Measurements from ENCODE around the gene HECTD2.
"Not testable (repeated sequence)": the region's sequence is repeated elsewhere in the genome, so short reads cannot be mapped to it uniquely, and the experiment has no call there.

The HECTD2 gene, protein sequence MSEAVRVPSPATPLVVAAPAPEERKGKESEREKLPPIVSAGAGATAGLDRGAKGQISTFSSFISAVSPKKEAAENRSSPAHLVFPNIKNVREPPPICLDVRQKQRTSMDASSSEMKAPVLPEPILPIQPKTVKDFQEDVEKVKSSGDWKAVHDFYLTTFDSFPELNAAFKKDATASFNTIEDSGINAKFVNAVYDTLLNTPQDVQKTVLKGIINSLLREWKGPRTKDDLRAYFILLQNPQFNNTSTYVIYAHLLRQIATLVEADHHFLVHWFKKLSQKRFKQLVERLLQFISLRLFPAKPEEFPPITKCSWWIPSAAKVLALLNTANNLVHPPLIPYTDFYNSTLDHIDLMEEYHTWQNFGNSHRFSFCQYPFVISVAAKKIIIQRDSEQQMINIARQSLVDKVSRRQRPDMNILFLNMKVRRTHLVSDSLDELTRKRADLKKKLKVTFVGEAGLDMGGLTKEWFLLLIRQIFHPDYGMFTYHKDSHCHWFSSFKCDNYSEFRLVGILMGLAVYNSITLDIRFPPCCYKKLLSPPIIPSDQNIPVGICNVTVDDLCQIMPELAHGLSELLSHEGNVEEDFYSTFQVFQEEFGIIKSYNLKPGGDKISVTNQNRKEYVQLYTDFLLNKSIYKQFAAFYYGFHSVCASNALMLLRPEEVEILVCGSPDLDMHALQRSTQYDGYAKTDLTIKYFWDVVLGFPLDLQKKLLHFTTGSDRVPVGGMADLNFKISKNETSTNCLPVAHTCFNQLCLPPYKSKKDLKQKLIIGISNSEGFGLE

DNA sequence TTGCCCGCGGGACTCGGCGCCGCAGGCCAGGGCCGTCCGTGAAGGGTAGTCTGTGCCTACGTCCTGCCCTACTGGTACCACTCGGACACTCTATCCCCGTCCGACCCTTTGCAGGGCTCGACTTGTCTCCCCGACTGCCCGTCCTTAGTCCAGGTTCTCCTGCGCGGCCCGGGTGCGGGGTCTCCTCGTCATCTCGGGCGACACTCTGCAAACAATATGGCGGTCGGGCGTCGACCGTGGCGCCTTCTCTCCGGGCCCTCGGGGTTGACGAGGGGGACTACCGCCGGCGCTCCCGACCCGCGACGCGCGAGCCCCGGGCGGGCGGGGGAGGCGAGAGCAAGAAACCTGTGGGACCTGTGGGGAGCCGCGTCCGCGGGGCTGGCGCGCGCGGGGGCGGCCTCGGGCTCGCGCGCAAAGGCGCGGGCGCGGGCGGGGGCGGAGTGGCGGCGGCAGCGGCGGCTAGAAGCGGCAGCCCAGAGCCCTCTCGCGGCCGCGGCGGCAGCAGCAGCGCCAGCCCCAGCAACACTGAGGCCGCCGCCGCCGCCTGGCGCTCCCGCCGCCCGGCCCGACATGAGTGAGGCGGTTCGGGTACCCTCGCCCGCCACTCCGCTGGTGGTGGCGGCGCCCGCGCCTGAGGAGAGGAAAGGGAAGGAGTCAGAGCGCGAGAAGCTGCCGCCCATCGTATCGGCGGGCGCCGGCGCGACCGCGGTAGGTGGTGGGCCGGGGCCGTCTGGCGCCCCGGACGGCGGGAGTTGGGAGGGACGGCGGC is at the start of gene HECTD2:
Gene HECTD2, plus strand, starts transcription at position 476 of the 769 bp plus-strand sequence. Its CDS starts 95 bp downstream, at position 571.
- peak; percentile 62 for DNase-seq (ENCODE audit: low read depth)

DNA sequence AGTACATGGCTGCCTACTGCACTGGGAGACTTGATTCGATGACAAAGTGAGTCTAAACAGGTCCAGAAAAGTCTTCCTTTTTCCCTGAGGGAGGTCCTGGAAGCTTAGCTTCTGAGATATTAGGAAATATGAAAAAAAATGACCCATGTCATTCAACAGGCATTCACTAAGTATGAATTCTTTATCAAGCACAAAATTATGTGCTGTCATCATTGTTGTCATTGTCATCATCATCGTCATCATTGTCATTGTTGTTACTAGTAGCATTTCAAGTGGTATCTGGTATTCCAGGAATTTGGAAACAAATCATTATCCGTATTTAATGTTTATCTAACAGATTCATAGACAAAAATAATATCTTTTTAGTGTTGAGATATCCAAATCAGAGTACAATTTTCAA is 49.7 kb upstream of the HECTD2 start:
- DNase-seq (ENCODE audit: low read depth) = no peak

DNA sequence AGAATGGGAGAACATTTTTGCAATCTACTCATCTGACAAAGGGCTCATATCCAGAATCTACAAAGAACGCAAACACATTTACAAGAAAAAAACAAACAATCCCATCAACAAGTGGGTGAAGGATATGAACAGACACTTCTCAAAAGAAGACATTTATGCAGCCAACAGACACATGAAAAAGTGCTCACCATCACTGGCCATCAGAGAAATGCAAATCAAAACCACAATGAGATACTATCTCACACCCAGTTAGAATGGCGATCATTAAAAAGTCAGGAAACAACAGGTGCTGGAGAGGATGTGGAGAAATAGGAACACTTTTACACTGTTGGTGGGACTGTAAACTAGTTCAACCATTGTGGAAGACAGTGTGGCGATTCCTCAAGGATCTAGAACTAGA is 44.6 kb upstream of the HECTD2 start:
- DNase-seq (ENCODE audit: low read depth) = not testable (repeated sequence)

DNA sequence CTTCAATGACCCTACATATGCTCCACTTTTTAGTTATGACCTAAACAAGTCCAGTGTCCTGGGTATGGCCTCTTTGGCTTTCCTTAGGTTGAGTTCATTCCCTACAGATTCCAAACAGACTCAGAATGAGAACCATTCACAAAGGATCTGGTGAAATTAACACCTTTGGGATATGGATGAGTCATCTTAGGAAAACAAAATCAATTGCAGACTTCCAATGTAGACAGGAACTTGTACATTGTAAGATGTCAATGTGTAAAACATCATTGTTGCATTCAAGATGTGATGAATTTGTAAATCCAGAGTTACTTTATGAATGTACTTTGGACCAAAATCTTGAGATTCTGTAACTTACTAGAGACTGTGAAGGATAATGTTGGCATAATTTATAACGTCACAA is 43.4 kb upstream of the HECTD2 start:
- no peak for DNase-seq (ENCODE audit: low read depth)

DNA sequence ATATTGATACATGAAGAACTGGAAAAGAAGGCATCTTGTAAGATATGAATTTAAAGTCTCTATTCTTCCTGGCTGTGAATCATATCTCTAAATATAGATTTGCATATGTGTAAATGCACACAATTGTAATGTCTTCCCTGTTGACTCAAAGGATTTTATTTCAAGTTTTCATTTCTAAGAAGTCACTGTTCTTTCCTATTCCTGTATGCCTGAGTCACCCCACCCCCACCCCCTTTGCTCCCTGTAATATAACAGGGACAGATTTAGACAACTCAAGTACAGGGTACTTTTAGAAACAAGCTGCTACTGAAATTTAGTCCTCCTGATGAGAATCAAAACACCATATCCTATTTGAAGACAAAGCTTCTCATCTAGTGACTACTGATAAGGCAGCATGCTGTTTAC is 43.0 kb upstream of the HECTD2 start:
- no peak for DNase-seq (ENCODE audit: low read depth)

DNA sequence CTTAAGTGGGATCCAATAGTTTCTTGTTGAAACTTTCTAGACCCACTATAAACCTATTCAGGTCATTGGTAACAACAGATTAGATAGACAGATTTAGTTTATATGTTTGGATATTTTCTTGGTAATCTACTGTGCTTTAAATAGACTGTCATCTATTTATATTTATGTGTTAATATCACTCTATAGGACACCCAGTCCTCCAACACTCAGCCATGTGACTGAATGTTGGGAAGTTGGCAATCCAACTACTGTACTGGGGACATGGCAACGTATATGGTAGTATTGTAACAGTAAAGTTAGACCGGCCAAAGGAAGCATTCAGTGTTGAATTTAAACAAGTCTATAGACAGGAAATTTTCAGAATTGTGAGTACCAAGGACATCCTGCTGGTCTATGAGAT is 42.6 kb upstream of the HECTD2 start:
- no peak for DNase-seq (ENCODE audit: low read depth)

DNA sequence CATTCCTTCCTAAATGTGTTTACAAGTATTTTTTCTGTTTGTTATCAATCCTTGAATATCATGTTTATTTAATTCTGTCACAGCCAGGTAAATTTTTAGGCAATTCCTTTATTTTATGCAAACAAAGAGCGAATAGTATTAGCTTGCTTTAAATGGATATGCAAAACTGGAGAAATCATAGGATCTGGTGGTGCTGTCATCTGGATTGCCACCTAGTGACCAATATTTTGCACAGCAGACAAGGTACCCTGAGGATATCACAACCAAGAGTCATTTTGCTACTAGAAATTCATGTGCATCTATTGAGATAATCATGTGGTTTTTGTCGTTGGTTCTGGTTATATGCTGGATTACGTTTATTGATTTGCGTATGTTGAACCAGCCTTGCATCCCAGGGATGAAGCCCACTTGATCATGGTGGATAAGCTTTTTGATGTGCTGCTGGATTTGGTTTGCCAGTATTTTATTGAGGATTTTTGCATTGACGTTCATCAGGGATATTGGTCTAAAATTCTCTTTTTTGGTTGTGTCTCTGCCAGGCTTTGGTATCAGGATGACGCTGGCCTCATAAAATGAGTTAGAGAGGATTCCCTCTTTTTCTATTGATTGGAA is 40.1 kb upstream of the HECTD2 start:
- not testable (repeated sequence) for DNase-seq (ENCODE audit: low read depth)

DNA sequence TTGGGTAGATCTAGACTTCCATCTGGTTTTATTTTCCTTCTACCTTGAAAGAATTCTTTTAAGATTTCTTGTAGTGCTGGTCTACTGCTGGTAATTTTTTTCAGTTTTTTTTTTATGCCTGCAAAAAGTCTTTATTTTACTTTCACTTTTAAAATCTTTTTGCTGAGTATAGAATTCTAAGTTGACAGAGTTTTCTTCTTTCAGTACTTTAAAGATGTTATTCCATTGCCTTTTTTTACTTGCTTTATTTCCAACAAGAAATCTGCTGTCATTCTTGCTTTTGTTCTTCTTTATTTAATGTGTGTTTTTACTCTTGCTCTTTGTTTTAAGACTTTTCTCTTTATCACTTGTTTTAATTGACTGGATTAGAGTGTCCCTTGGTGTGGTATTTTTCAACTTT is 36.1 kb upstream of the HECTD2 start:
- no peak for DNase-seq (ENCODE audit: low read depth)

DNA sequence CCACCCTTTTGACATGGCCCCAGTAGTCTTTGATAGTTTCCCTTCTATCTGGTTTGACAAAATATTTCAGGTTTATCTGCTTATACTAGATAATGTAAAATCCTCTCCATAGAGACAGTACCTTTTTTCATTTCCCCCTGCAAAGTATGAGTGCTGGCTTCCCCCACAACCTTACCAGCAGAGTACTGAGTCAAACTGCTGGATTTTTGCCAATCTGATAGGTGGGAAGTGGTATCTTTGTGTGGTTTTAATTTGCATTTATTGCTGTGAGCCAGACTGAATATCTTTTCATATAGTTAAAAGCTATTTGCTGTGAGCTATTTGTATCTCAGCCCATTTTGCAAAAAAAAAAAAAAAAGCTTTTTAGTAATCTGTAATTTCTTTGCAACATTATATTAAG is 32.1 kb upstream of the HECTD2 start:
- no peak for DNase-seq (ENCODE audit: low read depth)

DNA sequence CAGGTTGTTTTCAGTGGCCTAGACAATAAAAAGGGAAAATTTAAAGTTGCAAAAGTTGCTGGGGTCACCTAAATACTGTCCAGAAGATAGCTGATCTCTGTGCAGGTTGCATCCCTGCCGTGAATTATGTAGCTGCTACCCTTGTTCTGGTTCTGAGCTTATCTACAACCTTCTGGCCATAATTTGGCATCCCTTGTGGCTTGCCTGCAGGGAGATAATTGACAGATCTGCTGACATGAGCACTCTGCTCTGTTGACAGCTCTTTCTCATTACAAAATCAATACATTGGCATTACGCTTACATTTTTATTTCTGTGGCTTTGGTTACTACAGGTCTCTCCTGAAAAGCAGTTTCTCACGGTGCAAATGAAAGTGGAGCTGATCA is 29.3 kb upstream of the HECTD2 start:
- no peak for DNase-seq (ENCODE audit: low read depth)

DNA sequence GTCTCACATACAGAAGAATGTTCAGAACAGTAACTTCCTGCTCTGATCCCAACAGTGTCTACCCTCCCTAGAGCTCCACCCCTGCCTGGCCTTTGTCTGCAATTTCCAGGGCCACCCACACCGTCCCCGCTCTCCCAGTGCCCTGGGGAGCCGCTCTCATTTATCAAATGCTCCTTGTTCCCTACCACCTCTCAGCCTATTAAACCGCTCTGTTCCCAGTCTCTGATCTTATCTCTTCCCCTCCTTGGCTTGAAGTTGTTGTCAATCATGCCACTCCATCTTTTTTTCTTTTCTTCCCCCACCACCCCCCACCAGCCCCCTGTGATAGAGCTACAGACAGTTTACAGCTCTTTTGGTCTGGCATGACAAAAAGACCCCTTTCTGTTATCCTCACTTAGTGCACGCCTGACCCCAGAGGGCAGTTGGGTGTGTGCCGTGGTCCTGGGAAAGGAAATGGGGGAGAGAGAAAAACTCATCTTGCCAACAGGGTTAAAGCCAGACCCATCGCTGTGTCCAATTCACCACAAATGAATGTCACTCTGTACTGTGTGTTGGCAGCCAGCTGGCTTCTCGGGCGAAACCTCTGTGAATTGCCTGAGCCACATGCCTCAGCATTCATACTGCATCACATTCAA is 28.8 kb upstream of the HECTD2 start:
- no peak for DNase-seq (ENCODE audit: low read depth)

DNA sequence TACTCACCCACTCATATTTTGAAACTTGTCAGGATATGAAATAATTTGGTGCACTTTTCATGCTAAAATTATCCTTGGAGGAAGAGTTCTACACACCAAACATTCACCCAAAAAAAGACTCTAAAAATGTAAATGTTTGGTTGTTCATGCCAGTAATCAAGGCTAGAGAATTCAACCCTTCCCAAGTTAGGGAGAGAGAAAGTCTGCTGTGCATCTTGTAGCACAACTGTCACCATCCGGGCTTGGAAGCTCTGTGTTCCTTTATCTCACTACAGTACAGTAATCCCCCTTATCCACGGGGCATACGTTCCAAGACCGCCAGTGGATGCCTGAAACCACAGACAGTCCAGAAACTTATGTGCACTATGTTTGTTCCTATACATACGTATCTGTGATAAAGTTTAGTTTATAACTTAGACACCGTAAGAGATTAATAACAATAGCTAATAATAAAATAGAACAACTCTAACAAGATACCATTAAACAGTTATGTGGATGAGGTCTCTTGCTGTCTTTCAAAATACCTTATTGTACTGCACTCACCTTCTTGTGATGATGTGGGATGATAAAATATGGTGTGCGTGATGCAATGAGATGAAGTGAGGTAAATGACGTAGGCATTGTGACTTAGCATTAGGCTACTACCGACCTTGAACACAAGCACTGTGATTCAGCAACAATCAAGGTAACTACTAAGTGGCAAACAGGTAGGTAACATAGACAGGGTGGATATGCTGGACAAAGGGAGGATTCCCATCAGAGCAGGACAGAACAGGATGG is 24.6 kb upstream of the HECTD2 start:
- DNase-seq (ENCODE audit: low read depth) = no peak

DNA sequence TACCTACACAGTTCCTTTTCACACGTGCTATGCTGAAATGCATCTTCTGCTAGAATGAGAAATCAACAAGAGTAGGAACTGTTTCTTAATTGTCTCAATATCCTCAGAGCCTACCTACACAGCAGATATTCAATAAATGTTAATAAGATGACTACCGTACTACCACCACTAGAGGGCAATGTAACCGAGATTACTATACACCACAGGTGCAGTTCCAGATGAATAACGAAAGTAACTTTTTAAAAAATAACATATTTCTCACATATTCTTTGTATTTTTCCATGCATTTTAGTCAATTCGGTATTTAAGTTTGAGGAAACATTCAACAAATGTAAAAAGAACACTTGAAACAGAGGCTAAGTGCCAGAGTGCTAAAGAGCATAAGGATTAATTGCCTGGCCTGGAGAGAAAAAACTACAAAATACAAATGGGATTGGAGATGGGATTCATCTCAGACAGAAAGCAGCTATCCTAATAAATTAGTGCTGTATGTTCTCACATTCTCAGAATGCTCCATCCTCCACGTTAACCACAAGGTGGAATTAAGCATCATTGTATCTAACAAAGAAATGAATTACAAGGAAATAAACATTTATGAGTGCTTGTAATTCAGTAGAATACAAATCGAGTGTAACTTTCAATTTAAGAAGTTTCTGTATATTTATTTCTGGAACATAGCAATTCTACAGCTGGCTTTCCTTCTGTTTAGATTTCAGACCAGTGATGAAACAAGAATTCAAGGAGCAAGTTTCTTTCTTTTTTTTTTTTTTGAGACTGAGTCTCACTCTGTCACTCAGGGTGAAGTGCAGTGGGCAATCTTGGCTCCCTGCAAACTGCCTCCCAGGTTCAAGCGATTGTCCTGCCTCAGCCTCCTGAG is 20.3 kb upstream of the HECTD2 start:
- DNase-seq (ENCODE audit: low read depth) = no peak

DNA sequence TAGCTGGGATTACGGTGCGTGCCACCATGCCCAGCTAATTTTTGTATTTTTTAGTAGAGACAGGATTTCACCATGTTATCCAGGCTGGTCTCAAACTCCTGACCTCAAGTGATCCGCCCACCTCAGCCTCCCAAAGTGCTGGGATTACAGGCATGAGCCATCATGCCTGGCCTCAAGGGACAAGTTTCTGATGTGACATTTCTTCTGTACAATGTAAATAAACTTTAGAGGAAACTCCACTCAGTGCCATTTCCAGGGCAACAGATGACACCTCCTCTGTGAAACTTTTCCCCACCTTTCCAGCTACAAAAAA is 19.7 kb upstream of the HECTD2 start:
- not testable (repeated sequence) for DNase-seq (ENCODE audit: low read depth)

DNA sequence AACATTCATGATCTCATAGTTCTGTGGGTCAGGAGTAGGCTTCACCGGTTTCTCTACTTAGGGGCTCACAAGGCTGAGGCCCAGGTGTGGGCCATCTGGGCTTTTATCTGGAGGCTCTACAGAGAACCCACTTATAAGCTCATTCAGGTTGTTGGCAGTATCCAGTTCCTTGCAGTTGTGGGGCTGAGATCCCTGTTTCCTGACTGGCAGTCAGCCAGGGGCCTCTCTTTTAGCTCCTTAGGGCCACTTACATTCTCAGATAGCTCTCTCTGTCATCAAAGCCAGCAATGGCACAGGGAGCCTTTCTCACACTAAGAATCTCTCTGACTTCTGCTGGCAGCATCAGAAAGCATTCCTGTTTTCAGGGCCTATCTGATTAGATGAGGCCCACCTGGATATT is 18.2 kb upstream of the HECTD2 start:
- DNase-seq (ENCODE audit: low read depth) = no peak

DNA sequence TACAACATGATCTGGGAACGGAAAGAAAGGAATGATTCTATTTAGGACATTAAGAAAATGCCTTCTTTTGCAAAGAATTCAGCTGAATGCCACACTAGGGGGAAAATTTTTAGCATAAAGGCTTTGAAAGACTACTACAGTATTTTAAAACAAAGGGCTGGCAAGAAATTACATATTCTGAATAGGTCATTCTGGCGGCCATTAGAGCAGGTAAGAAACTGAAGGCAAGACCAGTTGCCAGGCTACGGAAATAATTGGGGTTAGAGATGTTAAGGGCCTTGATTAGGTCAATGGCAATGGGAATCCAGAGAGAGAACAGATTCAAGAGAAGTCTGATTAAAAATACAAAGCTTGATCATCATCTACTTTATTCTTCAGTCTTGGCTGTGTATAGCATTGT is 3.8 kb upstream of the HECTD2 start:
- no peak for DNase-seq (ENCODE audit: low read depth)

DNA sequence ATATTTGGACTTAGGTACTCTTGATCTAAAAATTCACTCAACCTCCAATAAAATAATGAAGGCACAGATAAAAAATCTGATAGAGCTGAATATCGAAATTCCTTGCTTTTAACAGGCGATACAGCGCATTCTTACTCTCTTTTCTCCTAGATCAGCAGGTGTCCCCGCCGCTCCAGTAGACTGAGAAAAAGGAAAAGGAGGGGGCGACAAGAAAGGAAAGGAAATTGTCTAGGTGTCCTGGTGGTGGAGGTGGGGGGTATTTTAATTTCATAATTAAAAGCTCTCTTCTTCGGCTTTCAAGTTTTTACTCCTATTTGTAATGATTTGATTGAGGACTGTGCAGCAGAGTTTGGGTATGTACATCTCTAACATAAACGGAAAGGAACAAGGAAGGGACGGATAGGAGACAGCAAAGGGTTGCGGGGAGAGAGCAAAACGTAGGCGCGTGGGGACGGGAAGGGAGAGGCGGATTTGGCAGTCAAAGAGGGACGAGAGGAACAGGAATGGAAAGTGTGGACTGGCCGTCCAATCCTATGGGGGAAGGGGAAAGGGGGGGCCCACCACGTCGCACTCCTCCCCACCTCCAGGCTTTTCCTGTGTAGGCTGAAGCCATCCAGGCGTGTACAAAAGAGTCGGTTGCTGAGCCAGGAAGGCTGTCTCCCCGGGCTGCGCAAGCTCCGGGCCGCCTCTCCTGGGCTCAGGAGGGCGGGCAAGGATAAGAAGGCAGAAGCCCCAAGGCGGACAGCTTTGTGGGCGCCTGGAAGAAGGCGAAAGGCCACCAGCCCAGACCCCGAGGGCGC is 875 bp upstream of the HECTD2 start:
- DNase-seq (ENCODE audit: low read depth) = peak; percentile 2

DNA sequence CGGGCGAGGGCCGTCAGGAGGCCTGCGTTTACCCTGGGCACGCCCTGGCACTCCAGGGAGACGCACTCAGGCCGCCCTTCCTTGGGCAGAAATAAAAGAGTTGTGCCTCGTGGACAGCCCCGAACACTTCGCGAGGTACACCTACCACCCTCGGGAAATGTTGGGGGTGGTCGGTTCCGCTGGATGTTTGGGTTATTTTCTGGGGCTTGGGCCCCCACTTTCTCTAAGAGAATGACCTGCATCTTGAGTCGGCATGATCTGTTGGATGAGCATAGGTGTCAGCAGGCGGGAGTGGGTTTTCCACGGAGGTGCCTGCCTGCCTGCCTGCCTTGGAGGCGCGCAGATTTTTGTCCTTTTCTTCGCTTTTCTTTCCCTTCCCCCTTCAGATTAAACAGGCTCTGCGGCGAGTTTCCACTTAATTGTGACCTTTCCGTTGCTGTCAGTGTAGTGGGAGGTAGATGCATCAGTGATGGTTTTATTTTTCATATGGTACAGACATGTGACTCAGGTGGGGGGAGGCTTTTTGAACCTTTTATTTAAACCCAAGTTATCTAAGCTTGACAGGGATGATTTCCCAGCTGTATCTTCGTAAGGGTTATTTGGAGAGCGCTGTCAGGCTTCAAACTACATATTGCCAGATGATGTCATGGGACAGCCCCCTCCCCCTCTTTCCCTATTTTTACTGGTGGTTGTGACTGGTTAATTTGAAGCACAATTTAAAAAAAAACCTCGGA is 661 bp downstream of the HECTD2 start:
- no peak for DNase-seq (ENCODE audit: low read depth)

DNA sequence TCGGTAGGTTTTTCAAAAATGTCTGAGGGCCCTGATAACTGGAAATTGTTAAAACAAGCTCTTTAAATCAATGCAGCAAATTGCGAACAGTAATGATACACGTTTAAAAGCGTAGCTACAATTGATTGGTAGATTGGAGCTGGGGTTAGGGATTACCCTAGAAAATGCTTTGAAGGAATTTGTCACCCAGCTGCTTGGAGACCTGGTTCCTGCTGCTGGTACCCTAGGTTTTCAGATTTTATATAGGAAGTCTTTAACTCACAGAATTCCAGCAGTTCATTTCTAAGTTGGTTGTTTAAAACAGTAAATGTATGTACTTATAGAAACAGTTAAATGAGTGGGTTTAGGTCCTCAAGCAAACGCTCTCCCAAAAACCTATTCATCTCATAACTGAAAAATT is 1.5 kb downstream of the HECTD2 start:
- no peak for DNase-seq (ENCODE audit: low read depth)

Data from stimulated activated CD8-positive, alpha-beta memory T cell treated with anti-CD3 and anti-CD28 coated beads, Interleukin-15, amount 100 ng/mL, for 24 hours (primary cell).